ENCODE results near the gene DOK4.

DOK4 gene

GRCh38 chr16:57474671-57475661 is 11.3 kb downstream of the DOK4 start:
- POLR2A ChIA-PET, result interaction anchor here (0.6 to 1.3 kb wide), 2 partner anchors 13 to 311 kb away, joined by 3 read pairs; partner anchors contain the start of gene POLR2C
- DNase-seq (ENCODE audit: extremely low spot score), result no peak
- TF ChIP-seq CTCF (IDR thresholded peaks at IDR 0.05; ENCODE audit: control extremely low read depth, extremely low read depth, low read depth, missing control alignments), result no peak
- CTCF ChIA-PET, result interaction anchor here (0.8 to 7.9 kb wide), 11 partner anchors 9 to 624 kb away, joined by 3 to 55 read pairs (median 5); partner anchors contain the start of genes DOK4 and POLR2C

- POLR2A ChIA-PET, result interaction anchor here (0.6 to 2.1 kb wide), 3 partner anchors 9 to 312 kb away, joined by 3 to 6 read pairs (median 3); partner anchors contain the start of gene POLR2C
- TF ChIP-seq CTCF (IDR thresholded peaks at IDR 0.05; ENCODE audit: control extremely low read depth, extremely low read depth, low read depth, missing control alignments), result no peak
- CTCF ChIA-PET, result interaction anchor here (0.9 to 7.9 kb wide), 9 partner anchors 10 to 54 kb away, joined by 3 to 55 read pairs (median 5); partner anchors contain the start of genes DOK4 and POLR2C
- no peak for DNase-seq (ENCODE audit: extremely low spot score)
Observed at GRCh38 chr16:57473906-57474305, 12.4 kb downstream of the DOK4 start.

GRCh38 chr16:57473176-57473840 is 13.0 kb downstream of the DOK4 start:
- no peak for TF ChIP-seq CTCF (IDR thresholded peaks at IDR 0.05; ENCODE audit: control extremely low read depth, extremely low read depth, low read depth, missing control alignments)
- CTCF ChIA-PET, result interaction anchor here (0.9 to 7.9 kb wide), 5 partner anchors 11 to 54 kb away, joined by 3 to 55 read pairs (median 4); partner anchors contain the start of gene POLR2C
- DNase-seq (ENCODE audit: extremely low spot score), result no peak
- POLR2A ChIA-PET, result interaction anchor here (2.1 kb wide), 1 partner anchor 10 kb away, joined by 6 read pairs; no protein-coding TSS in a partner anchor

GRCh38 chr16:57472665-57473060 is 13.6 kb downstream of the DOK4 start:
- no peak for DNase-seq (ENCODE audit: extremely low spot score)
- POLR2A ChIA-PET, result interaction anchor here (0.5 to 2.1 kb wide), 2 partner anchors 11 to 289 kb away, joined by 4 to 6 read pairs; no protein-coding TSS in a partner anchor

GRCh38 chr16:57471852-57472664 is 14.2 kb downstream of the DOK4 start:
- TF ChIP-seq CTCF (IDR thresholded peaks at IDR 0.05; ENCODE audit: control extremely low read depth, extremely low read depth, low read depth, missing control alignments), result no peak
- ChIA-PET CTCF (interaction anchor here (0.8 to 7.9 kb wide), 6 partner anchors 10 to 55 kb away, joined by 3 to 55 read pairs (median 4); partner anchors contain the start of genes CIAPIN1, COQ9 and POLR2C), POLR2A (interaction anchor here (0.5 to 2.1 kb wide), 2 partner anchors 11 to 290 kb away, joined by 4 to 6 read pairs; no protein-coding TSS in a partner anchor)
- DNase-seq (ENCODE audit: extremely low spot score), result no peak

More at GRCh38 chr16:57472665-57473060, 13.6 kb downstream of the DOK4 start:
- no peak for TF ChIP-seq CTCF (IDR thresholded peaks at IDR 0.05; ENCODE audit: control extremely low read depth, extremely low read depth, low read depth, missing control alignments)
- CTCF ChIA-PET, result interaction anchor here (1.3 to 7.9 kb wide), 3 partner anchors 11 to 47 kb away, joined by 3 to 55 read pairs (median 6); partner anchors contain the start of gene POLR2C
